ENCODE results near the gene TMEM175.

The TMEM175 gene, protein sequence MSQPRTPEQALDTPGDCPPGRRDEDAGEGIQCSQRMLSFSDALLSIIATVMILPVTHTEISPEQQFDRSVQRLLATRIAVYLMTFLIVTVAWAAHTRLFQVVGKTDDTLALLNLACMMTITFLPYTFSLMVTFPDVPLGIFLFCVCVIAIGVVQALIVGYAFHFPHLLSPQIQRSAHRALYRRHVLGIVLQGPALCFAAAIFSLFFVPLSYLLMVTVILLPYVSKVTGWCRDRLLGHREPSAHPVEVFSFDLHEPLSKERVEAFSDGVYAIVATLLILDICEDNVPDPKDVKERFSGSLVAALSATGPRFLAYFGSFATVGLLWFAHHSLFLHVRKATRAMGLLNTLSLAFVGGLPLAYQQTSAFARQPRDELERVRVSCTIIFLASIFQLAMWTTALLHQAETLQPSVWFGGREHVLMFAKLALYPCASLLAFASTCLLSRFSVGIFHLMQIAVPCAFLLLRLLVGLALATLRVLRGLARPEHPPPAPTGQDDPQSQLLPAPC

DNA sequence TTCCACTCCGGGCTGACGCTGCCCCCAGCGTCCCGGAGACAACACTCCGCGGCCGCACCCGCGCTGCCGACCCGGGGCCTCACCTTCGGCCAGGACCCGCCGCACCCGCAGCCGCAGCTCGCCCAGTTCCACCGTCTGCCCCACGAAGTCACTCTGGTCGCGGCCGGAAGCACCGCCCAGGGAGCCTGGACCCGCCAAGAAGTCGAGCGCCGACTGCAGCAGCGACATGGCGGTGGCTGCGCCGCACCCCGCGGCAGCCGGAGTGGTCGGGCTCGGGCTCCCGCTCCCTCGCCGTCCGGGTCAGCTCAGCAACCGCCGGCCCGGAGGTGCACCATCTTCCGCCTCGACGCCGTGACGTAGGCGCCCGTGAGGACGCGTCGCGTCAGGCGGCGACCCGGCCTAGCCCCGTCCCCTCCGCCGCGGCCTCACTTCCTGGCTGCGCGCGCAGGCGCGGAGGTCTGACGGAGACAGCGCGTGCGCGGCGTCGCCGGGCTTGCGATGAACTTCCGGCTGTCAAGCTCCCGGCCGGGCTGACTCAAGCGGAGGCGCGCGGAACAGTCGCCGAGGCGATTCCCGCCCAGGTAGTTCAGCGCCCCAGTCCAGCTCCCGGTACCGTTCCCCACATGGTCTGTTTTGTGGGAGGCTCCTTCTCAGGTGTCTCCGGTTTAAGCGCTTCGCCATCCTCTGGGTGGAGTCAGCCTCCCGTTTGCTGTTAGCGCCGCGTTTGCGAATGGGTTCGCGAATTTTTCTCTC, at the start of gene TMEM175, which contains the start of gene GAK:
TSS of gene TMEM175 (plus strand) at position 501 of the 753 bp plus-strand sequence. CDS start 15,280 bp downstream, outside the sequence.
TSS of gene GAK (minus strand) at position 357 of the 753 bp plus-strand sequence. CDS start at position 228, 129 bp downstream.
- DNase-seq, result peak; percentile 76 to 89

DNA sequence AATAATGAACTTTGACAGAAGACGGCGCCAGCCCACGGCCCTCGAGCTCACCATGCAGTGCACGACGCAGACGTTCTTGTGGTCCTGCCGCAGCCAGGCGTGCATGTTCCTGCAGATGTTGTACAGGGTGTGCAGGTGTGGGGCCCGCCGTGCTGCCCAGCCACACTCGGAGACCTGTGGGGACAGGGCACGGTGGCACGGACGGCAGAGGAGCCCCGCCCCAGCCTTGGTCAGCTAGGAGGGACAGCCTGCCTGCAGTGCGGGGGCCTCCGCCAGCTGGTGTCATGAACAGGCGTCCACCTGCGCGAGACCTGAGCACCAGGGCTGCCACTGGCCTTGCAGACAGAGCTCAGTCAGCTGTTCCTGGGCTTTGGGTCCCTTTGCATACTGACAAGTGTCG, 49.6 kb upstream of the TMEM175 start:
- no peak for DNase-seq

DNA sequence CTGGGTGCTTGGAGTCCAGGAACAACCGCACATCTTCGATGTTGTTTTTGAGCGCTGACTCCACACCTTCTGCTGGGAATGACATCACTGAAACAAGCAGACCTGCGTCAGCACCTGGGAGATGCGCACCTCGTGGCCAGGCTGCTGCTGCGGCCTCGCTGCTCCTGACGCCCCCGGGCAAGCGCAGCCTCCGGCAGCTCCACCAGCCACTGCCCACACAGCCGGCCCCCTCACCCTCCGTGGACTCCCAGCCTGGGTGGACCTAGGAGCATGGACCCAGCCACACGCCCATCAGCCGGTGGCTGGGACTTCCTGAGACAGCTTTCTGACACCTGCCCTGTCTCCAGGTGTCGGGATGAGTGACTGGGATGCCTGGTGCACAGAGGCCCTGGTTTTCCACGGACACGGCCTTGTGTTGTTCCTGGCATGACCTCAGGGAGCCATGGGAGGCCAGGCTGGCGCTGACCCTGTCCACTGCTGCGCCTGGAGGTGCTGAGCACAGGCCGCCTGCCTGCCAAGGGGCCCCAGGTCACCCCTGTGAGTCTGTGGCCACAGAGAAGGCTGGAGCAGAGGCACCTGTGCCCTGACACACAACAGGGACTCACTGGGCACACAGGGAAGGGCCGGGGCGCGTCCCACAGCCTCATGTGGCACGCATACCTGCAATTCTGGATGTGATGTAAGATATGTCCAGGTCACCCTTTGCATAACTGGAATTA, 48.7 kb upstream of the TMEM175 start:
- DNase-seq, result no peak

DNA sequence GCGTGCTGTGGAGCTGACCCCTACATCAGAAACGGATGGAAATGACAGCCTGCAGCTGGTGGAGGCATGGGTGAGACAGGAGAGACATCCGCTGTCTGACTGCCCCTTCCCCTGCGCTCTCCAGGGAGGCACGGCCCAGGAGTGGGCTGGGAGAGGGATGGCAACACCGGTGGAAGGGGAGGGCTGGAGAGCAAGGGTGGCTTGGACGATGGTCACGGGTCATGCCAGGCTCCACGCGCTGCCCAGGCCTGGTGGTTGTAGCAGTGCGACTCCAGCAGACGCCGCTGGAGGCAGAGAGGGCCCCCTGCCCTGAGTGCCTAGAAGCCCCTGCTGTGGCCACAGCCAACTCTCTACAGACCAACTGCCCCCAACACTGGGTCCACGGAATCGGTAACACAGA, 48.0 kb upstream of the TMEM175 start:
- no peak for DNase-seq

DNA sequence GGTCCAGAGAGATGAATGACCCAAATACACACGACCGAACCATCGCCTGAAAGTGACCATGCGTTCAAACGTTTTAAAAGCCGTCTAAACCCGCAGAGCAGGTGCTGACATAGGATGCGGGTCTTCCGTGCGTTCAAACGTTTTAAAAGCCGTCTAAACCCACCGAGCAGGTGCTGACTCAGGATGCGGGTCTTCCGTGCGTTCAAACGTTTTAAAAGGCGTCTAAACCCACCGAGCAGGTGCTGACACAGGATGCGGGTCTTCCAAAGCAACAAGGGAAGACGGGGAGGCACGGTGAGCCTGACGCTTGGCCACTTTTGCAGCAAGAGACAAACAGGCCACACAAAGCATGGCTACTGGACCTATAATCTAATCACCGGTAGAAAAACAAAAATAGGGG, 47.4 kb upstream of the TMEM175 start:
- no peak for DNase-seq

DNA sequence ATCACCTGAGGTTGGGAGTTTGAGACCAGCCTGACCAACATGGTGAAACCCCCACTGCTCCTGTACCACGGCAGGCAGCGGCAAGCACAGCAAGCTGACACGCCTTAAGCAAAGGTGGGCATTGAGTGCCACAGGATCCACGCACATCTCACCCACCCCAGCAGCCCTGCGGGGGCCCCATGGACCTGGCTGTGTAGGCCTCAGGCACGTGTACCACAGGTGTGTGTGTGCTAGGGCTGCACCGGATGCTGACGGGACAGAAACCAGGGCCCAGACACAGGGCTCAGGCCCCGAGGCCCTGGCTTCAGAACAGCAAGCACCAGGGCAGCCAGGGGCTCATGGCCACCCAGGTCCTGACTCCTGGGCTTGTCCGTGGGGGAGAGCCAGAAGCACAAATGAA, 46.9 kb upstream of the TMEM175 start:
- DNase-seq, result no peak

DNA sequence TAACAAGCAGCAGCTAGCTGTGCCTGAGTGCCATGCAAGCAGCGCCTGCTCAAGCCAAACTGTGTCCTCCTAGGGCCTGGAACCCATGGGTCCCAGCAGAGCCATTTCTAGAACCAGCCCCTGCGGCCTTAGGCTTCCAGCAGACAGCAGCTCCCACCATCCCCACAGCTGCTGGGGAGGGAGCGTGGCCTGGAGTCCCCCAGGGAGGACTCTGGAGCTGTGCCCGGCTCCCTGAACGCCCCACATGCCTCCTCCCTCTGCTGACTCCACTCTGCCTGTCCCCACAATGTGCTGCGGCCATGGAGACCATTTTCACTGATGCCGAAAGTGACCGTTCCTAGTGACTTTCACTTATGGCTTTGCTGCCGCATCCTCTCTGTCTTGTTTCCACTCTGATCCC, 46.0 kb upstream of the TMEM175 start:
- no peak for DNase-seq

DNA sequence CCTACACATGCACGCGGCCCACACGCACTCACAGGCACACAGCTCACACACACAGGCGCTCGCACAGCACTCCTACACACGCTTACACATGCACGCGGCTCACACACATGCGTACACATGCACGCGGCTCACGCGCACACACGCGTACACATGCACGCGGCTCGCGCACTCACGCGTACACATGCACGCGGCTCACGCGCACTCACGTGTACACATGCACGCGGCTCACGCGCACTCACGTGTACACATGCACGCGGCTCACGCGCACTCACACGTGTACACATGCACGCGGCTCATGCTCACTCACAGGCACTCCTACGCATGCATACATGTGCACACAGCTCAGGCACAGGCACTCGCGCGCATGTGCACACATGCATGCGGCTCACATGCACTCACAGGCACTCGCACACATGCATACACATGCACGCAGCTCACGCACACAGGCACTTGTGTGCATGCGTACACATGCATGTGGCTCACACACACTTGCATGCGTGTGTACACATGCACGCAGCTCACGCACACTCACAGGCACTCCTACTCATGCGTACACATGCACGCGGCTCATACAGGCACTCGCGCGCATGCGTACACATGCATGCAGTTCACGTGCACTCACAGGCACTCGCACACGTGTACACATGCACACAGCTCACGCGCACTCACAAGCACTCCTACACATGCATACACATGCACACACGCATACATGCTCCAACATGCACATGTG, 45.1 kb upstream of the TMEM175 start:
- DNase-seq, result no peak

DNA sequence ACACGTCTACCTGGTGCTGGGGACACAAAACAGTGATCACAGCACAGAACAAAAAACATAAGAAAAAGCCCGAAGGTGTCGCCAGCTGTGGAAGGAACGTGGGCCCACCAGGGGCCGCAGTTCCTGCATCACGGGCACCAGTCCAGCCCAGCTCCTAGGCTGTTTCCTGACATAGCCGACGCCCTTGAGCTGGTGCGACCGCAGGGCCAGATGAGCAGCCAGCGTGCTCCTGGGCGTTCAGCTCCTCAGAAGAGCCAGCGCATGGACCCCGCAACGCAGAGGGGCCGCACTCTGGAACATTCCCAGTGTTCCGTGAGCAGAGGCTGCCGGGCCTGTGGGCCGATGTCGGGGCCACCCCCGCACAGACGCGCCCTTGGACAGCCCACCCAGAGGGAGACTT, 44.2 kb upstream of the TMEM175 start:
- DNase-seq, result no peak

DNA sequence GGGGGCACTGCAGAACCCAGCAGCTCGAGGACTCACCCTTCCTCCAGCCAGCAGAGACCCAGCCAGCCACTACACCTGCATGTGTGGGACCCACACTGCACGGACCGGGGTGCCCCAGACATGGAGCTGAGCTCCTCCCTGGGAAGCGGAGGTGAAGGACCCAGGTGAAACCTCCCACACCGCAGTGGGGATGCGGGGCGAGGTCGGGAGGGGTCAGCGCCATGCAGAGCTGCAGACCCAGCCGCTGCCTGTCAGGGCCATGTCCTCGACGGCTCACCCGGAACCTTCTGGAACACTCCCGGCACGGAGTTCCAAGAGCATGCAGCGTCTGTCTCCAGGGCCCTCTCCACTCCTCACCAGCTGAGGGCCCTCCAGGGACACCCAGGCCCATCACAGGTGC, 42.7 kb upstream of the TMEM175 start:
- DNase-seq, result no peak

DNA sequence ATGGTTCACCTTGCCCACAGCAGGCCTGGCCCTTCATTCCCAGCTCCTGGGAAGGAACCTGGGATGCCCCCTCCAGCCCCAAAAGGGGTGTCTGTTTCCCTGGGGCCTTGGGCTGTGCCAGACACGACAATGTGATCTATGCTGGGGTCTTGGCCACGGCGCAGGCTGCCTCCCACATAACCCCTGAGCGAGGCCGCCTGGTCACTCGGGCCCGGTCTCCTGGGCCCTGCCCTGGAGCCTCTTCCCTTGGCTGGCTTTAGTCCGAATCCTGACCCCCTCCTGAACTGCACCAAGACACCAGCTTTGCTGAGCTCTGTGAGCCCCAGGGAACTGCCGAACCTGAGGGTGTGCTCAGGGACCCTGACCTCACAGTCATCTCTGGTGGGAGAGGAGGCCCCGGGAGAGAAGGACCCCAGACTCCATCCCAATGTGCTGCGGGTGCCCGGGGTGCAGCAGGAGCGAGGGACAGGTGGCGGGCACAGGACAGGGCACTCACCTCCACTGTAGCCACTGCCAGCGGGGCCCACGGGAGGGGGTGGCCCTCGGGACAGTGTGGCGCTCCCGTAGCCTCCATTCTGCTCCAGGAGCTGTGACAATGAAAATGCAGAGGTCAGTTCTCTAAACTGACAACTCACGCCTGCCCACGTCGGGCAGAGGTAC, 42.1 kb upstream of the TMEM175 start:
- no peak for DNase-seq

DNA sequence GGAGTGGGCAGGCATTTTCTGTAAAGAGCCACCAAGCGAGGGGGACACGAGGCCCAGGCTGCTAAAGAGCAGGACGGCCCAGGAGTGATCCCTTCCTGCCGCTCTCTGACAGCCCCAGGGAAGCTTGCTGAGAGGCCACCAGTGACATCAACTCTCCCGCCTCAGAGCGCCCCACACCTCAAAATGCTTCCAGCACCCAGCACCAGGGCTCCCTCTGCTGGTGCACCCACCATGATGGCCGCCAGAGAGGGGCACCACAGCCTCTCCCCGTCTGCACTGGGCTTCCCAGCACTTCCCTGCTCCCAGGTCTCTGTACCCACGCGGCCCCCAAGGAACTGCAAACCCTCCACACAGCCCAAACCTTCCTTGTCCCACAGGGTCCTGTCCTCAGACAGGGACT, 40.5 kb upstream of the TMEM175 start:
- DNase-seq, result peak; percentile 3 to 16

DNA sequence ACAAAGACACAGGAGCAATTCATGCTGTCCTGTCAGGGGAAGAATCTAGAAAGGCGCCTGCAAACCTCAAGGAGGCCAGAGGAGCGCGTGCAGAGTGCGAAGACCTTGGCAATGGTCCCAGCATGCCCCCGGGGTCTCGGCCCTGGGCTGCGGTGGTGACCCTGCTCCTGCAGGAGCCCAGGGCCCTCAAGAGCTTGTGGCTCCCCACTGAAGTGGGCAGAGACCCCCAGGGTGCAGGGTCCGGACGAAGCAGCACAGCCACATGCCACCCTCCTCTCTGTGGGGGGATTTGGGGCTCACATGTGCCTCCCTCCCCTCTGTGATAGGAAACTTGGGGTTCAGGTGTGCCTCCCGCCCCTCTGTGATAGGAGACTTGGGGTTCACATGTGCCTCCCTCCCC, 39.5 kb upstream of the TMEM175 start:
- DNase-seq, result no peak

DNA sequence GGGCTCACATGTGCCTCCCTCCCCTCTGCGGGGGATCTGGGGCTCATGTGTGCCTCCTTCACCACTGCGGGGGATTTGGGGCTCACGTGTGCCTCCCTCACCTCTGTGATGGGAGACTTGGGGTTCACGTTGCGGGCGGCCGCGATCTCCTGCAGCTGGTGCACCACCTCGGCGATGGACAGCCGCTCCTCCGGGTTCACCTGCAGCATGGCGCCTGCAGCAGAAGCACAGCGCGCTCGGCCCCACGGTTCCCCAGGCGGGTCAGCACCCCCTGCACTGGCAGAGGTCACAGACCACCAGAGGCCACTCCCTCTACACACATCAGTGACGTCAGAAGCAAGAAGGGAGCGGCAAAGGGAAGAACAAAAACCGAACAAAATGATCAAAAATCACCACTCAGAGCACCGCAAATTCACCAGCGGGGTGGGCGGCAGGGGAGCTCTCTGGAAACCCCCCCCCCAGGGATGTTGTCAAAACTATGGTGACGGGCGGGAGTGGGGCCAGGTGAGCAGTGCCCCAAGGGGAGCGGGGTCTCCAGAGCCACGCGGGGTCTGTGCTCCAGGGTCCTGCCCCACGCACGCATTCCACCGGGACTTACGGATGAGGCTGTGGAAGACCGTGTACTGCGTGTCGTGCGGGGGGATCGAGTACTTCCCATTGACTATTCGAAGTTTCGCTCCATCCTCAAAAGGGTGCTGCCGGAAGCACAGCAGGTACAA, 38.8 kb upstream of the TMEM175 start:
- DNase-seq, result no peak

DNA sequence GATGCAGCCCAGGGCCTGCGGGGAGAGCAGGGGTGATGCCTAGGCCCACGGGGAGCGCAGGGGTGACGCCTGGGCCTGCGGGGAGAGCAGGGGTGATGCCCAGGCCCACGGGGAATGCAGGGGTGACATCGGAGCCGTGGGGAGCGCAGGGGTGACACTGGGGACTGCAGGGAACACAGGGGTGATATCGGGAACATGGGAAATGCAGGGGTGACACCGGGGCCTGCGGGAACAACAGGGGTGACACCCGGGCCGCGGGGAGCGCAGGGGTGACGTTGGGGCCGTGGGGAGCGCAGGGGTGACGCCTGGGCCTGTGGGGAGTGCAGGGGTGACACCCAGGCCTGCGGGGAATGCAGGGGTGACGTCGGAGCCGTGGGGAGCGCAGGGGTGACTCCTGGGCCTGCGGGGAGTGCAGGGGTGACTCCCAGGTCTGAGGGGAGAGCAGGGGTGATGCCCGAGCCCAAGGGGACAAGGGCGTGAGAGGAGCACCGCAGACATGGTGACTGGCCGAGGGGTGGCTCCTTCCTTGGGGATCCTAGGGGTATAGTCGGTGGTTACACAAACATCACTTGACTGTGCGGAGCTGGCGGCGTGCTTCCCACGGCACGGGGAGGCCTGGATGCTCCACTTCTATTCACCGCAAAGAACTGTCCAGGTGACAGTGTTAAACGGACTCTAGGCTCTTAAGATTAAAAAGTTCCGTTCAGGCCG, 38.1 kb upstream of the TMEM175 start:
- no peak for DNase-seq

DNA sequence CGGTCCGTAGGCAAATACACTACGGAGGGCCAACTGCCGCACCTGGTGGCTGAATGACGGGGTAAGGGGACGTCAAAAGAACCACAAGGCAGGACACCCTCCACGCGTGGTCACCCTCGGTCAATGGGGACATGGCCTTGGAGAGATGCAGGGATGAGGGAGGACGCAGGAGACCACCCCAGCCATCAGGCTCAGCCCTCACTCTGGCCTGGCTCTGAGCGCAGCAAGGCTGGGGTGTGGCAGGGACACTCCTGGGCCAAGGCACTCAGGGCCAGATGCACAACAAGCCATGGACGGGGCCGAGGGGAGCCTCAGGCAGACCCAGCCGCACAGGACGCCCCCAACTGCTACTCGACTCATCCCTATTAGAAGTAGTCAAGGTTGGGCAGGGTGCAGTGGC, 36.7 kb upstream of the TMEM175 start:
- DNase-seq, result no peak

DNA sequence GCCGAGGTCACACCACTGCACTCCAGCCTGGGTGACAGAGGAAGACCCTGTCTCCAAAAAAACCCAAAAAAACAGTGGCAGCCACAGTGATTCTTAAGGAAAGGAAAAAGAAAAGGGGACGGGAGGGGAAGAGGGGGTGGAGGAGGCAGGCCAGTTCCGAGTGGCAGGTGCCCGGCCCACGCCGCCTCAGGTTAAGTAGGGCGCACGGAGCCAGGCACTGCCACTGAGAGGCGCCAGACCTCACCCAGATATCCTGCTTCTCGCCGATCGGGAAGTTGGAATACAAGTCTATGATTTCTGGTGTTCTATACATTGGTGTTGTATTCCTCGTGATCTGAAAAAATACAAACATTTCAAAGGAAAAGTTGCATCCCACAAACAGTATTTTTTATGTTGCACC, 36.0 kb upstream of the TMEM175 start:
- no peak for DNase-seq

DNA sequence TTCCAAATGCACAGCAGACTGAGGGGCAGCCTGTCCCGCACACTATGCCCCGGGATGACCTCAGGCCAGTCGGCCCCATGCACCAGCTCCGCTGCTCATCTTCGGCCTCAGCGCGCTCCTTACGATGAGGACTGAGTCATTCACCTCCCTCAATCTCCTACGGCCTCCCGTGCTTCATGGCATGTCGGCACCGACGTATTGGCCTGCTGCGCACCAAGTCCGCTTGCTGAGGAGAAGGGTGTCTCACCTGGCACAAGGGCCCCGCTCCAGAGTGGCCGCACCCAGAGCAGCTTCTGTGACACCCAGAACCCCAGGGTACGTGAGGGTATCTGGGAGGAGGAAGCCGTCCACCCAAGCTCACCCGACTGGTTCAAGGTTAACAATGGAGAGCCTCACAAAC, 35.6 kb upstream of the TMEM175 start:
- DNase-seq, result no peak

DNA sequence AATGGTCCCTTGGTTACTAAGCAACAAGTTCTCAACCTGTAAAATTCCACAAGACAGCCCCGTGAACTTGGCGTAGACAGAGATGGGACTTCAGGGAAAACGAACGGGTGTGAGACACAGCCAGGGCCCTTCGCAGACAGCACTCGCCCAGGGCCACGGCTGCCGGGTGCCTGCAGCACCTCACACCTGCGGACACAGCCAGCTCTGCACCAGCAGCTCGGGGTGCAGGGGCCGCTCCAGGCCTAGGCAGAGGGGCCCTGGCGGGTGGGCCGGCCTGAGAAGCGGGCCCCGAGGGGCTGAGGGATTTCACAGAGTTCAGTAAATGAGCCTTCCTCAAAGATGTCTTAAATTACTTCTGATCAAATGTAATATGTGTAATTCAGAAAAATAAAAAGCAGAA, 34.1 kb upstream of the TMEM175 start:
- no peak for DNase-seq

DNA sequence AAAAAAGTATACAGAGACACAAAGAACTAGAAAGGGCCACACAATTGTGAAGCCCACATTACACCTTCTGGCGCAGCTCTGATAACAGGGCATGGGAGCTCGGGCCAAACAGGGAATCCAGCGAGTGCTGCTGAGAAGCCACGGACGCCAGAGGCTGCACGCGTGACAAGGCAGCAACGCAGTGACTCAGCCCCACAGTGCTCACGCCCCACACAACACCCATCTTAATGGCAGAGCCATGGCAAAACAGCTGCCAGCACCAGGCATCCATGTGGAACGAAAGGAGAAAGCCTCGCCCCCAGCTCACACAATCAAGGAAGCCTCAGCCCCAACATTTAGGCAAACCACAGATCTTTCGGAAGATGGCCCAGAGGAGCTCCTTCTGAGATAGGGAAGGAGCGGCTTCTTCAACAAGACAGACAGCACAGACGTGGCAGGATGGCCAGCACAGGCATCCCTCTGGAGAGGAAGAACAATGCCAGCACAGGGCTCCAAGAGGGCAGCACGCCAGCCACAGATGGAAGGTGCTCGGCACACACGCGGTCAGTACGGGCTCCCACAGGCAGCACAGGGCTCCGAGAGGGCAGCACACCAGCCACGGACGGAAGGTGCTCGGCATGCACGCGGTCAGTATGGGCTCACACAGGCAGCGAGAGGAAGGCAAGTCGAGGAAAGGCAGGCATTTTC, 33.2 kb upstream of the TMEM175 start:
- DNase-seq, result no peak

All from Kasumi-1 (cell line).